HG02678 (cell line): ENCODE data around the gene LBX1.

Experiments used
- ATAC-seq: cut with Tn5 transposase; IDR thresholded peaks from one replicate; pipeline ENCODE4 v1.9.1; 2021; ENCODE audit warnings: mild to moderate bottlenecking, moderate library complexity; ENCODE audit not compliant: unreplicated experiment

Gene LBX1, protein sequence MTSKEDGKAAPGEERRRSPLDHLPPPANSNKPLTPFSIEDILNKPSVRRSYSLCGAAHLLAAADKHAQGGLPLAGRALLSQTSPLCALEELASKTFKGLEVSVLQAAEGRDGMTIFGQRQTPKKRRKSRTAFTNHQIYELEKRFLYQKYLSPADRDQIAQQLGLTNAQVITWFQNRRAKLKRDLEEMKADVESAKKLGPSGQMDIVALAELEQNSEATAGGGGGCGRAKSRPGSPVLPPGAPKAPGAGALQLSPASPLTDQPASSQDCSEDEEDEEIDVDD

DNA sequence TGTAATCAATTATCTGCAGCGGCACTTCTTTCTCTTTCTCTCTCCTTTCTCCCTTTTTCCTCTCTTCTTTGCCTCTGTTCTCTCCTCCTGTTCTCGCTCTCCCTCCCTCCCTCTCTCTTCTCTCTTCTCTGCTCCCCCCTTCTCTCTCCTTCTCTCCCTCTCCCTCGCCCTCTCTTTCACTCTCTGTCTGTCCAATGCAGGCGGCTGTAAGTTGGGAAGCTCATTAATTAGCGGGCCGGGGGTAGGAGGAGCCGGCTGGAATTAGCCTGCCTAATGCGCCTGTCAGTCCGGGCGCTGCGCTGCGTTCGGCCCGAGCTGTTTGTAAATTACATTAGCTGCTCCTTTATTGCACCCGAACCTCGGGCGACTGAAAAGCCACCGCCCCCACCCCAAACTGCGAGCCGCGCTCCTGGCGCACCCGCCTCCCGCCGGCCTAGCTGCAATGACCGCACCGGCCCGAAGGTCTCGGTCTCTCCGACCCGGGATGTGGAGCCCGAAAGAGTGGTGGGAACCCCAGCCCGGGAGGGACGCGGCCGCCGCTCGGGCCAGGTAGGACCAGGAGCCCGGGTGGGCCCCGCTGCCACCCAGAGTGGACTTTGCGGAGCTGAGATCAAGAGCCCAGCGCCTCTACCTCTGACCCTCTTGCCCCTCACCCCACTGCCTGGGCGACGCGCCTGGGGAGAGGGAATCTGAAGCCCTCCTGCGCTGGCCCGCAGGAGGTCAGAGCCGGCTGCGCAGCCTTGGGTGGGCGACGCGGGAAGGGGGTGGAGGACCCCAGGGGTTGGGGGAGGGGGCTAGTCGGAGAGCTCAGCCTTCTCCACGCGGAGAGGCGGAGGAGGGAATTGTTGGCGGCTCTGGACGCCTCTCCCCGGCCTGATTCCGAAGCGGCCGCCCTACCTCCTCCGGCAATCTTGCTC is at the start of gene LBX1:
TSS of gene LBX1 (minus strand) at position 198 of the 917 bp plus-strand sequence. CDS start 648 bp downstream, outside the sequence.
- ATAC-seq = no peak

DNA sequence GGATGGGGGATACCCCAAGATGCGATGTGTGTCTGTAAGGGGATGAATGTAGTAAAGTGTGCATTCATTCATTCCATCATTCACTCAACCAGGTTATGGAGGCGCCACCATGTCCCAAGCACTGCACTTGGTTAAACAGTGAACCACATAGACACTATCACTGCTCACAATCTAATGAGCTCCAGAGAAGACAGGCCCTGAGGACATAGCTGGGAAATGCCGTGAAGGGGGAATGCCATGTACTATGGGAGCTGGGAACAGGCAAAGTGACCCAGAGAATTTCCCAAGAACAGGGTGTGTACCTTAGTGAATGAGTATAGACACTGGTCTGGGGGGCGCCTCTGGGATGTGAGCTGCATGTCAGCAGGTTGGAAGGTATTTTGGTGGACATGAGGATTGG is 44.5 kb upstream of the LBX1 start:
- ATAC-seq = no peak

DNA sequence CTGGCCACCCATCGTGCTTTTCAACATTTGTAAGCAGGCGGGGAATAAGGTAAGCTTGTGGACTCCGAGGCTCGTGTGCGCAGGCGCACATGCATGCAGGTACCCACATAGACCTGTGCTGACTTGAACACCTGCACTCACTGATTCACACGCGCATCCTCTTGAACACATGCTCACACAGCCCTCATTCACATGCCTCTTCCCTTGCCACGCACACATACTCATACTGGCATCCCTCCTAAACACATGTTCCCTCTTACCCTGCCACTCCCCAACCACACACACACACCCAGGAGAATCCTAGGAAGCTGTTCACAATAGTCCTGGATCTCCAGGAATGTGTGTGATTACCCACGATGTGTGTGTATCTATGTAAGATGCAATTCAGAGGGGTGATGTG is 44.1 kb upstream of the LBX1 start:
- no peak for ATAC-seq

DNA sequence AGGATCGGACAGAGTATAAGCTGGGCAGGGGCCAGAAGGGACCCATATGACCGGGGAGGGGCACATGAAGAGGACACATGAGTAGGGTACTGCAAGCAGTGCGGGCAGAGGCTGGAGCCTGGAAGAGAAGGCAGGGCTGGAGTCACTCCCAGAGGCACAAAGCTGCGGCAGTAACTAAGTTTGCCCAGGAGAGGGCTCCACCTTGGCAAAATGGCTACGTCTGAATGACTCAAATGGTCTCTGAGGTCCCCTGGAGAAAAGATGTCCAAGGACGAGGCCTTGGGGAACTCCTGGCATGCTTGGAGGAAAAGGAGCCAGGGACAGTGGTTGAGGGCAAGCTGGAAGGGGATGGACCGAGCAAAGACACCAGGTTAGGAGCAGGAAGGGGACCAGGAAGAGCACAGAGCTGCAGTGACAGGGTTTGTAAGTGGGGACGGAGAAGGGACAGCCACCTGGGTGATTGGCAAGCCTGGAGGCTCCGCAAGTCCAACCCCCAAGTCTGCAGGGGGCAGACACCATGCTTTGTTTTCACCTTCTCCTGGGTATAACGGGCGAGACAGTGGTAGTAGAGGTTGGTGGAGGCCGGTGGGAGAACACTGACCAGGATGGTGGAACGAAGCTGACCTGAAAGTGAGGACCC is 43.1 kb upstream of the LBX1 start:
- no peak for ATAC-seq

DNA sequence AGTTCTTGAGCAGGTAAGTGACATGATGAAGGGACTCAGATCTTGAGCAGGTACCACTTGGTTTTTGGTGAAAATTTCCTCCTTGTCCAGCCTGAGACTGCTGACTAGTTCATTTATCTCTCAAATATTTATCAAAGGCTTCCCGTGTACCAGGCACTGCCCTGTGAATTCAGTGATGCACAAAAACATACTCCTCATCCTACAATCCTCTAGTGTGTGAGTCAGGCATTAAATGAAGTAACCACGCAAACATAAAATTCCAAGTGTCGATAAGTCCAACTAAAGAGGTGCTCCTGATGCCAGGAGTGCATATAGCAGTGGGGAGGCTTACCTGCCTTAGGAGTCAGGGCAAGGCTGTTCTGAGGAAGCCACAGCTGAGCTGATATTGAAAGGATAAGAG is 41.5 kb upstream of the LBX1 start:
- ATAC-seq = no peak

DNA sequence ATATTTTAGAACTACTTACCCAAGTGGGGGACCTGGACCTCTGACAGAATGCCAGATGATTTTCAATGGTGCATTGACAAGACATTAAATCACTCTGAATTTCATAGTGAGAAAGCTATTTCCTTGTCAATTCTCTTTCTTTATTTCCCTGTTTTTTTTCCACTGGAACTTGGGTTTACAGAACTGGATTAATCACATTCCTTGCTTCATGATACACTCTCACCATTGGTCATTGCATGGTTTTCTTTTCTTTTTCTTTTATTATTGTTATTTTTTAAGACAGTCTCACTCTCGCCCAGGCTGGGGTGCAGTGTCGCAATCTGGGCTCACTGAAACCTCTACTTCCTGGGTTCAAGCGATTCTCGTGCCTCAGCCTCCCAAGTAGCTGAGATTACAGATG is 38.5 kb upstream of the LBX1 start:
- ATAC-seq = no peak

DNA sequence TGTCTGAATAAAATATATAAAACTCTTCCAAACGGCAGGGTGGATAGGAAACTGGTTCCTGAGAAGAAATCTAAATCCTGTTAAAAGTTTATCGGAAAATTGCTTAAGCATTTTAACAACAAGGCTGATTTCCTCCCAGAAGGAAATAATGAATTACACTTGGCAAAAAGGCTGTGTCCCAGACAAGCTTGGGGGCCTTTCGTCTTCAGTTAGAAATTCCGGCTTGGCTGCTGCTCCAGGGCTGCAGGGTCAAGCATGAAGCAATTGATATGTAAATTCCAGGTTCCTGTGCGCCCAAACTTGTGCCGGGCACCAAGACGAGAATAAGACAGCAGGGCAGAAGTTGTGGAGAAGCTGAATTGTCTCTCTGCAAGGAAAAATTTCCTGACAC is 38.0 kb upstream of the LBX1 start:
- no peak for ATAC-seq

DNA sequence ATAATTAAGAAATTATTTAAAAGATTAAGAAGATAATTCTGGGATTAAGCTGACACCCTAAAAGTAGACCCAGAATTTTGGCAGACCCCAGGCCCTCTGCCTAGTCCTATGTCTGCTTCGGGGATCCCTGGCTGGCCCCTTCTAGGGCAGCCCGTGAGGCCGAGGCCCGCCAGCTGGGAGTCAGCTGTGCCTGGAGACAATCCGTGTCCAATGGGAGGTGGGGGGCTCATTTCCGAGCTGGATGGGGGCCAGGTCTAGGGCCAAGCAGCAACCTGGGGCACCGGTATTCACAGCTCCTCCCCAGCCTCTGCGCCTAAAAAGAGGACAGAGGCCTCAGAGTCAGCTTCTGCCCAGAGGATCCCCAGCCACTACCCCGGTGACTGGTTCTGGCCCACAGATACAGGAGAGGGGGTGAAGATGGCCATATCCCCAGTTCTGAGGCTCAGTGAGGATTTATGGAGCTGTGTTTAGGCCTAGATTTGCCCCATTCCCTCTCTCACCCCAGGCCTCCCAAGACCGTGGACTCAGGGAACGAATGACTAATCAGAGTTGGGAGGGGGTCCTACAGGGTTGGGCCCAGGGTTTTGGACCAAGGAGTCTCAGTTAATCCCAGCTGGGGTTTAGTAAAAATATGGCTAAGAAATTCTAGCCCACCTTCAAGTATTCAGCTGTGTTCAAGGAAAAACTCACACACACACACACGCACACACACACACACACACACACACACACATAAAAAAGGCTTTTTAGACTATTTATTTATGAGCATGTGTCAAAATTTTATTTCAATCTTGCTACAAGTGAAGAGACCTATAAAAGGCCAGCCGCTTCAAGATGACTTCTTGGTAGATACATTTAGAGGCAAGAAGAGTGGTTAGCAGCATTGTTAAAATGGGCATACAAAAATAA is 37.4 kb upstream of the LBX1 start:
- ATAC-seq = no peak

DNA sequence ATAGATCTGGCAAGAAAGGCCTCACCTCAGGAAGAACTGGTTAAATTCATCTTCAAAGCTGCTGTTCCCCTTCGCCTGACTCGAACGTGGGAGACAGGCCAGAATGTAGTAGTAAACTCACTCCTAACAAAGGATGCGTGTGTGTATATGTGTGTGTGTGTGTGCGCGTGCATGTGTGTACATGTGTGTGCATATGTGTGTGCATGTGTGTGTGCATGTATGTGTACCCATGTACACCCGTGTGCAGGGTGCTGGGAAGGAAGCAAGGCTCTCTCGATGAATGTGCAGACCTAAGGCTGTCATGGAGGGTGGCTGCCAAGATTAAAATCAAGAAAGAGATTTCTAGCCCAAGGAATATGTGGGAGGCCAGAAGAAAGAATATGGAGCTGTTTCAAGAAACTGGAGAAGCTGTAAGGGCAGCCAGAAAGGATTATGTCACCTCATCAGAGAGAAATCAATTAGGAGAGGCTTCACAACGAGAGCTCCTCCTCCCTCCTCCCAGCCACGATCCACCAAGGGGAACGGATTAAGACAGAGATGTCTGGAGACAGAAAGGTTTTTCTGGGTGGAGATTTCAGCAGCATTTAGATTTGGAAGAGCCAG is 34.0 kb upstream of the LBX1 start:
- ATAC-seq = no peak

DNA sequence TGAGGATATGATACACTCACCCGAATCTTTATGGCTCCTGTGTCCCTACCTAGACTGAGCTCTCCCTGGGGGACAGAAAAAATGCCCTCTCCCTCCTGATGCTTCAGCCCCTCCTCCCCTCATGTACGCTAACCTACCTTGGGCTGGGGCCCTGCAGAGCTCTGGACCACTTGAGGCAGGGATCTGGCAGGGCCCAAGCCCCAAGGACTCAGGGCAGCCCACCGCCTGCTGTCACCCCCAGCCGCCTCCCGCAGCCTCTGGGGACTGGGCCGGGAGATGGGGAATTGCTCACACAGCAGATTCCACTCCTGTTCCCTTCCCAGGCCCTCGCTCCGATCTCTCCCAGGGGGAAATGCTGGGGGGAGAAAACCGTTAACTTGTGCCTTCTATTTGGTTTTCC is 32.9 kb upstream of the LBX1 start:
- ATAC-seq = no peak

DNA sequence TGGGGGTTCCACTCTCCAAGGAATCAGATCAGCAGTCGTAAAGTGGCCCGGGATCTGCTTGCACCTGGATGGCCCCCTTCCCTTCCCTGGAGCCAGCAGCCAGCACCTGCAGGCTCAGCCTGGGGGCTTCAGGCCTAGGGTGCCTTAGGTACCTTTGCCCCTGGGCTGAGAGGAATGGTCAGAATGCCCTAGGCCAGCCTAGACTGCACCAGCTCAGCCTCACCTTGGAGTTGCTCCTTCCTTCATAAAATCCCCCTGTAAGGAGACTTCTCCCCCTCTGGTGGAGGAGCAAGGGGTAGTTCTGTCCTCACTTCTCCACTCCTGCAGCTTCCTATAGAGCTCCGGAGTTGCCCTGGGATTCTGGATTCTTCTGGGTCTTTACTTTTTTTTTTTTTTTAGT is 32.4 kb upstream of the LBX1 start:
- ATAC-seq = no peak

DNA sequence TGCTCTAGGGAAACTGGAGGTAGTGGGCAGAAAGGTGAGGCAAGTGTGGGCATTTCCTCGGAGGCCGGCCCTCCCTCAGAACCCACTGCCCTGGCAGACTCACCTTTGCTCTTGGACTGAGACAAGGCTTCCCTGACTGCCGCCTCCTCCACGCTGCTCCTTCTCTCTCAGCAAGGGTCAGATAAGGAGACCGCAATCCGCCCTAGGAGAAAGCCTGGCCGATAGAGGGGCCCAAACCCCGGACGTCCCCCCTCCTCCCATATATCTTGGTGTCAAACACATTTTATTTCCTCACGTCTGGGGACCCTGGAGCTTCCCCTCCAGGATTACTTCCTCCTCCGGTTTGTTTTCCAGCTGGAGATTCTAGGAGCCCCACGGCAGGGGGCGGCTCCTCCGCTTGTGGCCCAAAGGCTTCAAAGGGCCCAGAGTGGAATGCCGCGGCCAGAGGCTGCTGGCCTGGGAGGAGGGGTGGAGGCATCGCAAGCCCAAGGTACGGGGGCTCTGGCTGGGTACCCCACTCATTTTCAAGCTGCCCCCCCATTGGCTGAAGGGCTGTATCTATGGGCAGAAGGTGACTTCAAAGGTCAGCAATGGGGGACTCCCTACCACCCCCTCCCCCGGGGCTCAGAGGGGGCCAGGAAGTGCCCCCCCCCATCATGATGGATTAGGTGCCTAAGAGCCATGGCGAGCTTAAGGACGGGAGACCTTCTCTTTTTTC is 31.7 kb upstream of the LBX1 start:
- no peak for ATAC-seq

DNA sequence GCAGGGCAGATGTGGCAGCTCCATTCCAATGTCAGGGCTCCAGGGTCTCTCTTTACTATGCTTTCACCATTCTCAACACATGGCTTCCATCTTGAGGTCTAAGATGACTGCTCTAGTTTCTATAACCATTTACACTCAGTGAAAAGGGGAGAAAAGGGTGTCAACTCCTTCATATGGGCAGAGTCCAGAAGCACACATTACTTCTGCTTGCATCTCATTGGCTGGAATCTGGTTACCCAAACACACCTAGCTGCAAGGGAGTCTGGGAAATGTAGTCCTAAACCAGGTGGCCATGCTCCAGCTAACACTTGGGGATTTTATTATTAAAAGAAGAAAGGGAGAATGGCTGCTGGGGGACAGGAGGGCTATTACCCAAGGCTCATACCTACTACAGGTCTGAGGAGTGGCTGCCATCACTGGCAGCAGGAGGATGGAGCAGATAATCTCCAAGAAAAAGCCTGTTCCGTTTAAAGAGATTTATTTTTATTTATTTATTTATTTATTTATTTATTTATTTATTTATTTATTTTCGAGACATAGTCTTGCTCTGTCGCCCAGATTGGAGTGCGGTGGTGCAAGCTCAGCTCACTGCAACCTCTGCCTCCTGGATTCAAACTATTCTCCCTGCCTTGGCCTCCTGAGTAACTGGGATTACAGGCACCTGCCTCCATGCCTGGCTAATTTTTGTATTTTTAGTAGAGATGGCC is 29.1 kb upstream of the LBX1 start:
- ATAC-seq = no peak

DNA sequence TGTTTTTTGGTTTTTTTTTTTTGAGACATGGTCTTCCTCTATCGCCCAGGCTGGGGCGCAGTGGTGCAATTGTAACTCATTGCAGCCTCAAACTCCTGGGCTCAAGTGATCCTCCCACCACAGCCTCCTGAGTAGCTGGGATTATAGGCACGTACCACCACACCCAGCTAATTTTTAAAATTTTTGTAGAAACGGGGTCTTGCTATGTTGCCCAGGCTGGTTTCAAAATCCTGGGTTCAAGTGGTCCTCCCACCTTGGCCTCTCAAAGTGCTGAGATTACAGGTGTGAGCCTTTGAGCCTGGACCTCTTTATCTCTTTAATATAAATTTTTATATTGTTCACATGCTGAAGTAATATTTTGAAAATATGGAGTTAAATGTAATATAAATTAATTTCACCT is 28.2 kb upstream of the LBX1 start:
- no peak for ATAC-seq

DNA sequence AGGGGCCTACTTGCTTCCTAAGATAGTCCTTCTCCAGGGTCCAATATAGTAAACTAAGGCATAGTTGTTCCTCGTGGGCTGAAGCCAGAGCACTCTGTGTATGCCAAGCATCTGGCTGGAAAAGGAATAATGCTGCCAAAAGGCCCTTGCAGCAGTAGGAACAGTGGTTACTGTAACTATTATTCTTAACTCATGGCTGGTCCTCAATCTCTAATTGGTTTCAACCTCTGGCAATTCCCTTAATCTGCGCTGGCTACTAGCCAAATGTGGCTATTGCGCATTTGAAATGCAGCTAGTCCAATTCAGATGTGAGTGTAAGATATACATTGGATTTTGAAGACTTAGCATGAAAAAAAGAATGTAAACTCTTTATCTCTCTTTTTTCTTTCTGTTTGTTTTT is 27.8 kb upstream of the LBX1 start:
- no peak for ATAC-seq

DNA sequence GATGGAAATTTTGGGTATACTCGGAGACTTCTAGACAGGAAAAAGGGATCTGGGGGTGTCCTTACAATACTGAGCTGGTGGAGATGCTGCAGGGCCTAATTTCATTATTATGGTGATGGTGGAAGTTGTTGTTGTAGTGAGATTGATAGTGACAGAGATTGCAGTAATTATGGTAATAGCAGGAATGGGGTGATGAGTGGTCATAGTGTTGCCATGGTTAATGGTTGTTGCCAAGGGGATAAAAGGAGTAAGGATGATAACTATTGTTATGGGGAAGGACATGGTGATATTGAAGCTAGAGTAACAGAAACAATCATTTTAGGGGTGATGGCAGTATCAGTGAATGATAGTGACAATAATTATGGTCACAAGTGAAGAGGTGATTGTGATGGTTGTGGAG is 27.1 kb upstream of the LBX1 start:
- ATAC-seq = no peak

DNA sequence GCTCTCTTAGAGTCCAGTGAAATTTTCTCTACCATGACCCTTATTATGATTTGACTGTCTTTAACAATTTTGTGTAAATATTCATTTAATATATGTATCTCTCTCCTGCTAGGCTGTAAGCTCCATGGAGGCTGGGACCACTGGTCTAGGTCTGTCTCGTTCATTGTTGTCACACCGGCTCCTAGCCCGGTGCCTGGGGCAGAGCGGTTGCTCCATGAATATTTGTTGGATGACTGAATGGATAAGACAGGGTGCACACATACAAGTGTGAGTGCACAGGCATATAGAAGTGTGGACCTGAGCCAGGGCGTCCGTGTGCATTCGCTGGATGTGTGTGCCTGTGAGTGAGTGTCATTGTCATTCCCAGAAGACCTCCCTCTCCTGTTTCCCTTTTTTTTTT is 20.9 kb upstream of the LBX1 start:
- no peak for ATAC-seq

DNA sequence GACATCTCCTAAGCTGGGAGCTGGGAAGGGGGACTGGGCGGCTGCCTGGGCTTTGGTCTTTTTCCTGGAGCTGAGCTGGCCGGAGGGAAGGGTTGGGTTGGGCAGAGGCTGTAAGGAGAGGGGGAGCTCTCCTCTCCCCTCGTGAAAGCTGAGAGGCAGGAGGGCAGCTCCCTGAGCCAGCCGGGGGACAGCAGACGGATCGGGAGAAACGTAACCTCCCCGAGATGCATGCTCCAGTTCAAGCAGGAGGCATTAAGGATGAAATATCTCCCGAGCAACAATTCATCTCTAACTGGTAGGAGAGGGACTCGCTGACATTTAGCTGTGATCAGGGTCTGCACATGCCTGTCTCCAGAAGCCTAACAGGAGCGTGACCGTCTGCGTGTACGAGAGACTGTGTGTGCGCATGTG is 19.9 kb upstream of the LBX1 start:
- no peak for ATAC-seq

DNA sequence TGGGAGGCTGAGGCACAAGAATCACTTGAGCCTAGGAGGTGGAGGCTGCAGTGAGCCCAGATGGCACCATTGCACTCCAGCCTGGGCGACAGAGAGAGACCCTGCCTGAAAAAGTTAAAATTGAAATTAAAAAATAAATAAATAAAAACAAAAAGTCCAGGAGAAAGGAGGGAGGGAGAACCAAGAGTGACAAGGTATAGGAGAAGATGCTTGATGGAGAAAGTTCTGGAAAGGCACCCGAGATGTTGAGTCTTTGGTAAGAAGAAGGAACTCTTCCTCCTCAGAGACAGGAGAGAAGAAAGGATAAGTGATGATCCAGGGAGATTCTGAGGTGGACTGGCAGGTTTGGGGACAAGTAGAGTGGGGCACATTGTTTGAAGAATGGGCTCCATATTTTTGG is 17.4 kb upstream of the LBX1 start:
- no peak for ATAC-seq
